Retina (tissue), 1 donor: ENCODE results near the gene TRMT11.

Experiments used
- DNase-seq: peaks from one replicate; pipeline ENCODE4 v3.0.0-alpha.2; 2016

Gene TRMT11

DNA sequence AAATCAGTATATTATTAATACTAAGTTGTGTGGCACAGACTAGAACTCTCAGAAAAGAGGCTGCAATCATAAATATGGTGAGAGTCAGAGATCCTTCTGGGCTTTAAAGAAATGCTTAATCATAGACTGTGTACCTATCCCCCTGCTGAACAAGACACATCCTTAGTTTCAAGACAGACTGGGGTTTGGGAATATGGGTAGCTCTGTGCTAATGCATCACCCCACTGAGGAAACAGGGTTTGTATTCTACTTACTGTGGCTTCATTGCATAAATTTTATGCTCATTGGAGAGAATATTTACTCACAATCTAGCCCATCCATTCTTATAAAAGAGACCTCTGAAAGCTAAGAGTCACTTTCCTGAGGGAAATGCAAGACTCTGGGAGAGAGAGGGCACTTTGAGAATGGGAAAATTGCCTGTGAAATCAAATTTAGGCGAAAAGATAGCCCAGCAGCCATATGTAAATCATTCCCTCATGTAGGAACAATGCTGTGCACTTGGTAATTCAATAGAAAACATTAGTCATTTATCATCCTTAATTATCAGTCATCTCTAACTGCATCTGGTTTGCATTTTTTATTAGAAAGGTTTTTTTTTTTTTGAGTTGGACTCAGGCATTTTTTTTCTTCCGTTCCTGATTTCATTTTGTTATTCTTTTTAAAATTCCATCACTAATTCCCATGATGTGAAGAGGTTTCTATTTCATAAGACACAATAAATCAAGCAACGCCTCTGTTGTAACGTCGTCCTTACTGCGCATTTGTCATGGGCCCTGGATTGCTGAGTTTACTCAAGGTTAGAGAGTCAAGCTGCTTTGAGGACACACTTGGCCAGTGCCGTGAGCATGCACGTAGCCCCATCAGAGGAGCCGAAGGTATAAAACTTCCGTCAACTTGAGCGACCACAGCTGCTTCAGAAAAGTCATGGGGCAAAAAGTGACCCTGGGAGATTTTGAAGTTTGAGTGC, 91.8 kb downstream of the TRMT11 start:
- DNase-seq: no peak

- DNase-seq: no peak
These were observed 97.5 kb downstream of the TRMT11 start for GRCh38 chr6:126083875-126084274.

- DNase-seq: no peak
These were observed 100.2 kb downstream of the TRMT11 start for GRCh38 chr6:126086560-126086959.
